ENCODE measurements around the gene RPS21.
"Not testable (repeated sequence)": the region's sequence is repeated elsewhere in the genome, so short reads cannot be mapped to it uniquely, and the experiment has no call there.

The RPS21 gene

GRCh38 chr20:62411479-62412193 lies 24.7 kb downstream of the RPS21 start:
- DNase-seq (ENCODE audit: low read depth) = no peak

GRCh38 chr20:62412194-62413024 lies 25.5 kb downstream of the RPS21 start:
- DNase-seq (ENCODE audit: low read depth) = no peak

GRCh38 chr20:62413025-62413570 lies 26.2 kb downstream of the RPS21 start:
- DNase-seq (ENCODE audit: low read depth) = no peak

- no peak for DNase-seq (ENCODE audit: low read depth)
Observed at GRCh38 chr20:62413896-62414481, 27.1 kb downstream of the RPS21 start.

GRCh38 chr20:62415354-62416111 lies 28.6 kb downstream of the RPS21 start:
- DNase-seq (ENCODE audit: low read depth) = no peak

GRCh38 chr20:62416651-62417637 lies 30.0 kb downstream of the RPS21 start:
- no peak for DNase-seq (ENCODE audit: low read depth)

GRCh38 chr20:62417981-62418708 lies 31.2 kb downstream of the RPS21 start:
- no peak for DNase-seq (ENCODE audit: low read depth)

GRCh38 chr20:62418709-62419487 lies 32.0 kb downstream of the RPS21 start:
- no peak for DNase-seq (ENCODE audit: low read depth)

GRCh38 chr20:62419759-62420158 lies 32.9 kb downstream of the RPS21 start:
- no peak for DNase-seq (ENCODE audit: low read depth)

- DNase-seq (ENCODE audit: low read depth) = no peak
Observed at GRCh38 chr20:62420846-62421715, 34.2 kb downstream of the RPS21 start.

- no peak for DNase-seq (ENCODE audit: low read depth)
Observed at GRCh38 chr20:62421716-62421990, 34.8 kb downstream of the RPS21 start.

GRCh38 chr20:62422636-62423325 lies 35.9 kb downstream of the RPS21 start:
- no peak for DNase-seq (ENCODE audit: low read depth)

- DNase-seq (ENCODE audit: low read depth) = no peak
Observed at GRCh38 chr20:62423326-62423706, 36.4 kb downstream of the RPS21 start.

GRCh38 chr20:62424249-62425107 lies 37.6 kb downstream of the RPS21 start:
- DNase-seq (ENCODE audit: low read depth) = no peak

GRCh38 chr20:62425281-62426058 lies 38.6 kb downstream of the RPS21 start:
- no peak for DNase-seq (ENCODE audit: low read depth)

- DNase-seq (ENCODE audit: low read depth) = not testable (repeated sequence)
Observed at GRCh38 chr20:62426059-62426348, 39.1 kb downstream of the RPS21 start.
